H1 (cell line): ENCODE results near the gene PARS2. TPM values are rescaled to one million over a fixed set of nuclear protein-coding genes. Genes with fewer than 3 reads are reported as not detected.

Experiments
- CTCF ChIA-PET: fragments of 300-600 bp; sonication (Branson Sonifier 250); formaldehyde crosslinking; loops from one replicate; lab custom pipeline; 2021; ENCODE audit not compliant: partially characterized antibody; lab: Charles Lee
- POLR2A ChIA-PET: fragments of 300-600 bp; sonication (Branson Sonifier 250); formaldehyde crosslinking; loops from one replicate; lab custom pipeline; 2021; ENCODE audit warnings: inconsistent platforms; ENCODE audit not compliant: partially characterized antibody; lab: Charles Lee
- DNase-seq, 2 experiments: peaks; one replicate each; pipeline versions ENCODE4 v3.0.0 to v3.0.0-alpha.2; 2010 to 2022; ENCODE audit warnings: low spot score in 2 of 2, low read depth in 1 of 2, mixed read lengths in 1 of 2
- FAIRE-seq: peaks from 2 replicates; lab custom pipeline; 2011; peaks lifted over from hg19 to GRCh38; lab: Jason Lieb, UNC
- H2AFZ ChIP-seq: 2 replicates; pipeline ENCODE4 v1.8.1; 2012; ENCODE audit warnings: low read length, inconsistent platforms
- H2AK5ac ChIP-seq: 2 replicates; pipeline ENCODE4 v1.6.1; 2013; ENCODE audit warnings: low read depth, low read length
- H2BK120ac ChIP-seq: replicated peaks from 2 replicates; pipeline ENCODE3; 2013; ENCODE audit warnings: low read depth, low read length, inconsistent platforms
- H2BK12ac ChIP-seq: 2 replicates; pipeline ENCODE4 v1.6.1; 2013; ENCODE audit warnings: low read depth, low read length
- H2BK15ac ChIP-seq: 2 replicates; pipeline ENCODE4 v1.6.1; 2013; ENCODE audit warnings: low read length
- H2BK20ac ChIP-seq: 2 replicates; pipeline ENCODE4 v1.6.1; 2013; ENCODE audit warnings: low read length
- H2BK5ac ChIP-seq: 2 replicates; pipeline ENCODE4 v1.6.1; 2013; ENCODE audit warnings: low read depth, low read length
- H3K14ac ChIP-seq: 2 replicates; pipeline ENCODE4 v1.6.1; 2013; ENCODE audit warnings: inconsistent platforms; ENCODE audit not compliant: insufficient read length
- H3K18ac ChIP-seq: 2 replicates; pipeline ENCODE4 v1.6.1; 2013; ENCODE audit warnings: low read length; ENCODE audit errors: extremely low read depth
- H3K23ac ChIP-seq: 2 replicates; pipeline ENCODE4 v1.6.1; 2013; ENCODE audit warnings: inconsistent platforms; ENCODE audit not compliant: insufficient read length
- H3K23me2 ChIP-seq: 2 replicates; pipeline ENCODE4 v1.6.1; 2013; ENCODE audit warnings: low read depth, low read length
- H3K27ac ChIP-seq: 2 replicates; pipeline ENCODE4 v1.6.1; 2011; ENCODE audit warnings: low read depth, low read length, inconsistent platforms
- H3K27me3 ChIP-seq, 4 experiments: replicated peaks in 1 of 4; 1 replicate in 1 of 4; 2 replicates in 3 of 4; pipeline versions ENCODE4 v1.6.1 to v1.8.1; 2011 to 2013; ENCODE audit warnings: low read length in 3 of 4, mild to moderate bottlenecking in 3 of 4, inconsistent platforms in 2 of 4, mixed read lengths in 2 of 4, moderate library complexity in 1 of 4; ENCODE audit not compliant: control insufficient read depth in 3 of 4, insufficient read depth in 3 of 4; ENCODE audit errors: extremely low read depth in 1 of 4
- H3K36me3 ChIP-seq, 4 experiments: 2 replicates each; pipeline versions ENCODE4 v1.6.1 to v1.8.1; 2011 to 2013; ENCODE audit warnings: mild to moderate bottlenecking in 4 of 4, low read length in 3 of 4, moderate library complexity in 2 of 4, control low read depth in 1 of 4, inconsistent platforms in 1 of 4; ENCODE audit not compliant: insufficient read depth in 4 of 4, control insufficient read depth in 2 of 4
- H3K4ac ChIP-seq: replicated peaks from 2 replicates; pipeline ENCODE3; 2013; ENCODE audit warnings: low read length, low read depth, mixed read lengths, inconsistent platforms; ENCODE audit not compliant: insufficient read length
- H3K4me1 ChIP-seq, 4 experiments: replicated peaks in 1 of 4; 1 replicate in 1 of 4; 2 replicates in 3 of 4; pipeline versions ENCODE4 v1.6.1 to v1.8.1; 2011 to 2013; ENCODE audit warnings: low read length in 3 of 4, inconsistent platforms in 2 of 4, mixed read lengths in 1 of 4; ENCODE audit not compliant: insufficient read depth in 4 of 4, control insufficient read depth in 3 of 4
- H3K4me2 ChIP-seq, 2 experiments: 2 replicates each; pipeline versions ENCODE4 v1.6.1 to v1.8.1; 2011 to 2013; ENCODE audit warnings: low read depth in 2 of 2, low read length in 2 of 2, control low read depth in 1 of 2, inconsistent platforms in 1 of 2, mild to moderate bottlenecking in 1 of 2; ENCODE audit not compliant: insufficient read depth in 1 of 2
- H3K4me3 ChIP-seq, 4 experiments: fragments of 200-600, 300-600 bp in 1 of 4; sonication (generic), shearing (Covaris generic), sonication (Bioruptor Twin) in 1 of 4; 2 replicates each; pipeline versions ENCODE4 v1.5.1 to v1.8.1; 2011 to 2016; ENCODE audit warnings: low read length in 4 of 4, low read depth in 3 of 4, control low read depth in 2 of 4, inconsistent platforms in 2 of 4, mild to moderate bottlenecking in 2 of 4, mixed read lengths in 1 of 4, moderate library complexity in 1 of 4; ENCODE audit not compliant: insufficient read depth in 2 of 4; ENCODE audit errors: extremely low read depth in 1 of 4
- H3K56ac ChIP-seq: replicated peaks from 2 replicates; pipeline ENCODE3; 2013; ENCODE audit warnings: low read depth, mild to moderate bottlenecking, mixed read lengths, low read length, inconsistent platforms; ENCODE audit not compliant: insufficient read length
- H3K79me1 ChIP-seq: 2 replicates; pipeline ENCODE4 v1.6.1; 2013; ENCODE audit warnings: low read depth, low read length, control low read depth
- H3K79me2 ChIP-seq, 2 experiments: 2 replicates each; pipeline versions ENCODE4 v1.6.1 to v1.8.1; 2012 to 2013; ENCODE audit warnings: low read length in 2 of 2, mild to moderate bottlenecking in 2 of 2, inconsistent platforms in 1 of 2; ENCODE audit not compliant: insufficient read depth in 2 of 2, control insufficient read depth in 1 of 2
- H3K9ac ChIP-seq, 4 experiments: replicated peaks in 1 of 4; 1 replicate in 1 of 4; 2 replicates in 3 of 4; pipeline versions ENCODE4 v1.6.1 to v1.8.1; 2011 to 2013; ENCODE audit warnings: low read depth in 3 of 4, low read length in 3 of 4, control low read depth in 2 of 4, mild to moderate bottlenecking in 2 of 4, moderate library complexity in 2 of 4, inconsistent platforms in 1 of 4; ENCODE audit errors: extremely low read depth in 1 of 4
- H3K9me3 ChIP-seq, 2 experiments: 2 replicates each; pipeline versions ENCODE4 v1.6.1 to v1.8.1; 2012 to 2013; ENCODE audit warnings: mild to moderate bottlenecking in 2 of 2, moderate library complexity in 2 of 2, control low read depth in 1 of 2, inconsistent platforms in 1 of 2, low read depth in 1 of 2, low read length in 1 of 2, mixed read lengths in 1 of 2; ENCODE audit not compliant: insufficient read depth in 2 of 2
- H4K20me1 ChIP-seq, 2 experiments: replicated peaks in 1 of 2; 2 replicates each; pipeline versions ENCODE3 to v1.8.1; 2011 to 2013; ENCODE audit warnings: inconsistent platforms in 2 of 2, low read length in 2 of 2, mild to moderate bottlenecking in 1 of 2; ENCODE audit not compliant: insufficient read depth in 2 of 2, control insufficient read depth in 1 of 2
- H4K5ac ChIP-seq: 2 replicates; pipeline ENCODE4 v1.6.1; 2013; ENCODE audit warnings: low read length, low read depth, mixed read lengths, inconsistent platforms; ENCODE audit not compliant: insufficient read length
- H4K8ac ChIP-seq: 2 replicates; pipeline ENCODE4 v1.8.0; 2013; ENCODE audit warnings: mild to moderate bottlenecking, moderate library complexity, low read length, inconsistent platforms; ENCODE audit not compliant: insufficient read depth; ENCODE audit errors: extremely low read depth
- H4K91ac ChIP-seq: replicated peaks from 2 replicates; pipeline ENCODE3; 2013; ENCODE audit warnings: low read length, mixed read lengths, inconsistent platforms; ENCODE audit not compliant: insufficient read length
- ASH2L ChIP-seq: fragments of 200-600, 300-600 bp; sonication (generic); IDR thresholded peaks from one replicate; pipeline ENCODE4 v1.7.1; 2017; ENCODE audit warnings: low read length
- CTCF ChIP-seq, 3 experiments: IDR thresholded peaks; 1 replicate in 2 of 3; 2 replicates in 1 of 3; pipeline versions ENCODE4 v1.5.1 to v1.6.1; 2011; ENCODE audit warnings: low read length in 3 of 3, mild to moderate bottlenecking in 3 of 3, inconsistent platforms in 2 of 3, low read depth in 1 of 3, moderate library complexity in 1 of 3; ENCODE audit not compliant: insufficient read depth in 1 of 3; ENCODE audit errors: control extremely low read depth in 1 of 3
- EGR1 ChIP-seq: IDR thresholded peaks from 2 replicates; pipeline ENCODE4 v1.6.1; 2011; ENCODE audit warnings: low read depth, low read length, borderline replicate concordance
- EP300 ChIP-seq, 2 experiments: IDR thresholded peaks; 1 replicate in 1 of 2; 2 replicates in 1 of 2; pipeline ENCODE4 v1.6.1; 2011 to 2012; ENCODE audit warnings: low read depth in 2 of 2, low read length in 2 of 2, mild to moderate bottlenecking in 2 of 2, borderline replicate concordance in 1 of 2, inconsistent platforms in 1 of 2, moderate library complexity in 1 of 2
- GTF2F1 ChIP-seq: IDR thresholded peaks from 2 replicates; pipeline ENCODE4 v1.6.1; 2012; ENCODE audit warnings: low read depth, low read length, improper control_type of control experiment, borderline replicate concordance
- POLR2A ChIP-seq, 2 experiments: IDR thresholded peaks; 1 replicate in 1 of 2; 2 replicates in 1 of 2; pipeline ENCODE4 v1.6.1; 2011; ENCODE audit warnings: low read depth in 2 of 2, low read length in 2 of 2, mild to moderate bottlenecking in 2 of 2; ENCODE audit errors: control extremely low read depth in 1 of 2
- SIX5 ChIP-seq: IDR thresholded peaks from 2 replicates; pipeline ENCODE4 v1.6.1; 2011; ENCODE audit warnings: mild to moderate bottlenecking, low read depth, low read length
- TBP ChIP-seq: IDR thresholded peaks from 2 replicates; pipeline ENCODE4 v1.6.1; 2011; ENCODE audit warnings: low read depth, low read length, improper control_type of control experiment
- YY1 ChIP-seq: IDR thresholded peaks from 2 replicates; pipeline ENCODE4 v1.6.1; 2011; ENCODE audit warnings: low read depth, mild to moderate bottlenecking, low read length
- WGBS, 2 experiments: shearing (Covaris generic) in 1 of 2; methylation state at CpG; one replicate each; pipeline versions ENCODE4 v1.1.6 to v1.1.7; 2013 to 2015; ENCODE audit warnings: low lambda C conversion rate in 2 of 2, mixed read lengths in 2 of 2, inconsistent platforms in 1 of 2, low coverage in 1 of 2, missing lambda C conversion rate in 1 of 2; ENCODE audit not compliant: insufficient replicate concordance in 2 of 2, insufficient coverage in 1 of 2, insufficient read length in 1 of 2; ENCODE audit errors: extremely low coverage in 1 of 2, missing lambda C conversion rate in 1 of 2; 5-methylcytosine and 5-hydroxymethylcytosine counted together
- polyA plus RNA-seq, 7 experiments: library from polyadenylated mRNA; depleted of rRNA in 3 of 7; stranded (reverse) in 5 of 7; unstranded in 2 of 7; fragments of >200 nt in 5 of 7; fragments of 200-250 nt in 2 of 7; gene quantifications; 1 replicate in 5 of 7; 2 replicates in 1 of 7; 4 replicates in 1 of 7; pipeline versions ENCODE4 v1.2.1 to v1.2.3, GENCODE V29; 2011 to 2013; ENCODE audit warnings: missing spikeins in 2 of 7, mixed read lengths in 2 of 7
- total RNA-seq: library from RNA; stranded (reverse); fragmentation: NEBNext Ultra II Directional; extraction: Animal tissue kit (Norgen Biotek cat#: 25700); gene quantifications from 2 replicates; pipeline ENCODE4 v1.2.1, GENCODE V29; 2021

Gene PARS2
- total and polyA plus RNA-seq, 2 of the 8 experiments (the other 6 are each of a cell fraction or from before 2014, with no cell fraction given) = 8.9 to 10.0 TPM

- Histone ChIP-seq H3K18ac (no peak overlapping the region), H3K9ac (peak overlapping the region; percentile 75 to 81 (median 78)), H2BK15ac (no peak overlapping the region), H2AK5ac (no peak overlapping the region), H3K23me2 (peaks cover 5% of the 10 kb centered on the region), H2BK20ac (no peak overlapping the region), H4K20me1 (no peaks in the 10 kb centered on the region), H3K79me2 (peaks cover 0 to 12% of the 10 kb centered on the region in 2 experiments; a peak in 2 of 4 replicates), H2BK5ac (no peak overlapping the region), H2BK12ac (no peak overlapping the region), H3K4me3 (peak overlapping the region; percentile 58 to 95 (median 94)), H3K27me3 (peaks cover 0 to 3% (median 0%) of the 10 kb centered on the region in 4 experiments; a peak in 2 of 7 replicates), H4K5ac (no peak overlapping the region), H3K4me2 (peak overlapping the region; percentile 60 to 82), H3K4ac (no peak overlapping the region), H2AFZ (peak overlapping the region; percentile 75; the same call in 1 of the 2 replicates), H3K9me3 (no peaks in the 10 kb centered on the region), H3K14ac (no peak overlapping the region), H4K91ac (no peak overlapping the region), H2BK120ac (no peak overlapping the region), H3K56ac (no peak overlapping the region), H4K8ac (no peak overlapping the region), H3K4me1 (no peaks in the 10 kb centered on the region; a peak in 1 of 7 replicates), H3K36me3 (peaks cover 0 to 16% (median 6%) of the 10 kb centered on the region in 4 experiments; a peak in 5 of 8 replicates), H3K23ac (no peak overlapping the region), H3K27ac (peak overlapping the region; percentile 72; the same call in 1 of the 2 replicates), H3K79me1 (no peaks in the 10 kb centered on the region)
- ChIA-PET POLR2A (interaction anchor here (0.9 to 2.1 kb wide), 6 partner anchors 9 to 48 kb away, joined by 3 to 9 read pairs (median 4); no protein-coding TSS in a partner anchor), CTCF (interaction anchor here (0.9 to 3.3 kb wide), 8 partner anchors 11 to 84 kb away, joined by 3 to 22 read pairs (median 4); partner anchors contain the start of gene TTC22)
- DNase-seq (no peak), FAIRE-seq (no peak)
- 51% methylated on average over 8 of the region's 8 CpGs; no CpG with 5 or more reads in 1 of the 2 experiments for WGBS, 2 experiments
- TF ChIP-seq ASH2L (no peak), TBP (no peak), EP300 (IDR thresholded peaks at IDR 0.05; ENCODE audit: borderline replicate concordance in 1 of 2, low read depth in 2 of 2, low read length in 2 of 2) (no peak), EGR1 (no peak), GTF2F1 (no peak), SIX5 (no peak), YY1 (no peak), POLR2A (IDR thresholded peaks at IDR 0.05; ENCODE audit: control extremely low read depth in 1 of 2, low read depth in 2 of 2, low read length in 2 of 2) (no peak), CTCF (IDR thresholded peaks at IDR 0.05; ENCODE audit: control extremely low read depth in 1 of 3, insufficient read depth in 1 of 3, low read depth in 1 of 3, low read length in 3 of 3) (no peak)
Observed at GRCh38 chr1:54716299-54717047, 47.9 kb downstream of the PARS2 start.
